SHP77 treated with DMSO at 0.1 percent for 48 hours (cell line): ENCODE data around the gene RIN3.
"Not testable (repeated sequence)": the region's sequence is repeated elsewhere in the genome, so short reads cannot be mapped to it uniquely, and the experiment has no call there.

Source experiments
- DNase-seq: peaks from one replicate; lab custom pipeline; 2025; lab: John Stamatoyannopoulos, UW

The RIN3 gene

DNA sequence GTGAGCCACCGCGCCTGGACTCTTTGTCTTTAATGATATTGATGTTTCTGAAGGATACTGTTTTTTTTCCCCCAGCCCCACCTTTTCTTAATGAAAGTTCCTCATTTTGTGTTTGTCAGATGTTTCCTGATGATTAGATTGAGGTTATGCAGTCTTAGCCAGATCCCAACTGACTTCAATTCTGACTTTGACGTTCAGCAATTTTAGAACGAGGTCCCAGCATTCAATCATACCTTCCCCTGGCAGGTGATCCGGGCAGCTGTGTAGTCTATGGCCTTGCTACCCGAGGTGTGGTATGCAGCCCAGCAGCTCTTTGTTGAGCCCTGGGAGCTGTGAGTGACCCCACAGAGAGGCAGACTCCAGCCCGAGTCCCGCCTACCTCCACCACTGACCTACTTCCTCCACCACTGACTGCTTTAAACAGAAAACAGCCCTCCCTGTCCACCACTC lies 152.1 kb downstream of the RIN3 start:
- DNase-seq: no peak

DNA sequence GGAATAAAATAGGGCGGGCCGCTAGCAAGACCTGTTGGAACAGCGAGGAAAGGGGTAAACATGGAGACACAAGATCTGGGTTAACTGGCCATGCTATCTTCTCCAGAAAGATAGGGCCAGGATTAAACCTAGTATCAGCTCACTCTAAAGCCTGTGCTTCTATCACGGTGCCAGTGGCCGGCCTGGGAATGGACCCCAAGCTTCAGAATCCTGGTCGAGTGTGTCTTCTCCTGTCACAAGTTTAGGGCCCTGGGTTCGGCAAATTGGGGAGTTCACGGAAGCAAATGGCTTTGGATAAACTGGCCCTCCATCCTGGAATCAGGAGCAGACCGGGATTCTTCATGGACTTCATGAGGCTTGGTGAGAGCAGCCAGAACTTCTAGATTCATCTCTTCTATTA lies 152.7 kb downstream of the RIN3 start:
- DNase-seq: no peak

DNA sequence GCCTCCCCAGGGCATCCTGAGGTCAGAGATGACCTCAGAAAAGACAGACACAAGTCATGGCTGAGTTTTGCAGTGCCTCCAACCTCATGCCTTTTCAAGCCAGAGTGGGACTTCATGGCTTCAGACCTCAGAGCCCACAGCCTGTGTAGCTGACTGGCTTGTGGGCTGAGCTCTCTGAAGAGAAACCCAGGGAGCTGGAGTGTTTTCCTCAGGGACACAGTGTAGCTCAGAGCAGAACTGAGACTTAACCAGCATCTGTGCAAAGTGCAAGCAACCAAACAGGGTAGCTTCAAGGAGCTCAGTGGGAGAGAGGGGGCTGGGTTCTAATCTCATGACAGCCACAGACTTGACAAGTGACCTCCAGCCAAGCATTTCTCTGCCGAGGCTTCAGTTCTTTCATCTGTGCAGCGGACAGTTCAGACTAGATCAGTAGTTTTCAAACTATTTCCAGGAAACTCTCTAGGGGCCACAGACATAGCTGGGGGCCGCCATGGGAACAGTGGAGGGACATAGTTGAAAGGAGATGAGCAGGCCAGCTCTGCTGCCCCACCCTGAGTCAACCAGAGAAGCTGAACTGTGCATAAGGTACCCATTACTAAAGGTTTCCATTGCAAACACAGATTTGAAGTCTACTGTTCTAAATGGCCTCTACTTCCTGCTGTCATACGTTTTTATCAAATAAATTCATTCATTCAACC lies 154.8 kb downstream of the RIN3 start:
- DNase-seq: no peak

DNA sequence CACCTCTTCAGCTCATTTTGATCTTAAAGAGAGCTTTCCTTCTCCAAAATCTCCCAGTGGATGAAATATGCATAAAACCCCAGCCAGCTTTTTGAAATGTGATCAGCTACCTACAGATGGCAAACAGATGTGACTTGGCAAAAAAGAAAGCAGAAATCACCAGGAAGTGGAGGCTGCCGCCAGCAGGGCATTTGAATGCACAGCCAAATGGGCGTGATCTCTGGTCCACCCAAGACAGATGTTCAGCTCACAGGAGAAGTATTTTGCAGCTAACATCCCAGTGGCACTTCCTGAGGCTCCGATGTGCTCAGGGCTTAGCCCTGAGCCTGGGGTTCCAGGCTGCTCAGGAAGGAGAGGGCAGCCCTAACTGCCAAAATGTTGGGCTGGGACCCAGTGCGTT lies 156.6 kb downstream of the RIN3 start:
- no peak for DNase-seq

DNA sequence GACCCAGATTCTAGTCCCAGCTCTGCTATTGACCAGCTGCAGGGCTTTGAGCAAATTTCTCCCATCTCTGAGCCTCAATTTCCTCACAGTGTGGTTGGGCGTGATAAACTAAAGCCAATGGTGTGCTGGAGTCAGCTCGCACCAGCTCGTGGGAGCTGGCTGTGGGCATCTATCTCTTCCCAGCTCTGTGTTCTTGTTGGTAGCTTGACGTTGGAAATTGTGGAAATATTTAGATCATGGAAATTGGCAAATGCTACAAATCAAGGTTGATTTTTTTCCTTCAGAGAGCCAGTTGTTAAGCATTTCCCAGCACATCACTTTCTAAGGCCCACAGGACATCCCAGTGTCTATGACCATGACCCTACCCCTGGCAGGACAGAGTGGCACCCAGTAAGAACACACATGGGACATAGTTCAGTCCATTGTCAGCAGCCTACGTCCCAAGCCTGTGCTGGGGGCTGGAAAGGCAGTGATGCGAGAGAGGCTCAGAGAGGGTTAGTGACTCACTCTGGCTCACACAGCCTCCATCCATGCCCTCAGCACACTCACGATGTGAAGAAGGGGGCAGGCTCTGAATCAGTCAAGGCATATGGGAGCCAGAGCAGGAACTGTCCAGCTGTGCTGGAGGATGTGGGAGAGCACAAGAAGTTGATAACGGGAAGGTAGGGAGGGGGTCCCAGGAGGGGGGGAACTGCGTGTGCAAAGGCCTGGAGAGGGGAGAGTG lies 157.2 kb downstream of the RIN3 start:
- DNase-seq: no peak

DNA sequence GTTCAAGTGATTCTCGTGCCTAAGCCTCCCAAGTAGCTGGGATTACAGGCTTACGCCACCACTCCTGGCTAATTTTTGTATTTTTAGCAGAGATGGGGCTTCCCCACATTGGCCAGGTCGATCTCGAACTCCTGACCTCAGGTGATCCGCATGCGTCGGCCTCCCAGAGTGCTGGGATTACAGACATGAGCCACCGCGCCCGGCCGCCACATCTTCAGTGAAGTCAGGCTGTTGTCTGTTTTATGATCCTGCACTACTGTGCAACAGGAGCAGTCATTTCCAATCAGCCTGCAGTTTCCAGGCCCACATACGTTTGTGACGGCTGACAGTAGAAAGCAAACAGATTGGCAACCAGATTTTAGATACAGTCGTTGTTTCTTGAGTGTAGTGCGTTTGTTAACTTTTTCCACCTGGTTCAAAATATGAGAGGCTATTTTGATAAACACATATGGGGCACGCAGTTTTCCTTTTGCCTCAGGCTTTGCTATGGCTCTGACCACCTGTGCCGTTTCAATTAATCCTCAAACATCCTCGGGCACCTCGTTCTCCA lies 160.1 kb downstream of the RIN3 start:
- DNase-seq: no peak

DNA sequence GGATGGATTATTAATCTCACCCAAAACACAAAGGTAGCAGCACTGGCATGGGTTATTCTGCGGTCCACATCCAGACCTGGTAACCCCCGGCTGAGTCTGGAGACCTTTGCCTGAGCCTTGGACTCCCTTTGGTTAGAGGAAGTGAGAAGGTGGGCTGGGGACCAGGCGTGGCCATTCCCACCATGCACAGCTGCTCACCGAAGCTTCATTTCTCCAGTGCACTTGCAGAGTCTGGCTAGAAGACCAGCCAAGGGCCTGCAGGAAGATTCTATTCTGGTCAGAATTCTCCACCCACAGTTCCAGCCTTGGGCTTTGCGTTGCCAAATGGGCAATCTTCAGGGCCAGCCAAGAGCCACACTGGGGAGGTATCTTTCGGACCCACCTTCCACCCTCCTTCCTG lies 161.8 kb downstream of the RIN3 start:
- no peak for DNase-seq

DNA sequence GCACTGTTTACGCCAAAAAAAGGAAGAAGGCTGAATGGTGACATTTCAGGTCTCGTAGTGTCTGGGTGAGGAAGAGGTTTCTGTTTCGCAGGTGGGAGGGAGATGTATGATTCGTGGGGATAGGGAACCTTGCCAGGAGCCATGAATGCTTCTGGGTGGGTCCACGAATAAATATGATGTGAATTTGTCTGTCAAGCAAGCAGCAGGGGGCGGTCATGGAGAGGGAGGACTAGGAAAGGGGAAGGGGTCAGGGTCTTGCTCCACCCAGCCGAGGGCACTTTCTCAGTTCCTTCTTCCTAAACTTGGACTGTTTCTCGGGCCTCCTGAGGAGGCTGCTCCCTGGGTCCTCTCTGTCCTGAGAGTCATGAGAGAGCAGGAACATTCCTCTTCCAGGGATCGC lies 162.4 kb downstream of the RIN3 start:
- DNase-seq: no peak

DNA sequence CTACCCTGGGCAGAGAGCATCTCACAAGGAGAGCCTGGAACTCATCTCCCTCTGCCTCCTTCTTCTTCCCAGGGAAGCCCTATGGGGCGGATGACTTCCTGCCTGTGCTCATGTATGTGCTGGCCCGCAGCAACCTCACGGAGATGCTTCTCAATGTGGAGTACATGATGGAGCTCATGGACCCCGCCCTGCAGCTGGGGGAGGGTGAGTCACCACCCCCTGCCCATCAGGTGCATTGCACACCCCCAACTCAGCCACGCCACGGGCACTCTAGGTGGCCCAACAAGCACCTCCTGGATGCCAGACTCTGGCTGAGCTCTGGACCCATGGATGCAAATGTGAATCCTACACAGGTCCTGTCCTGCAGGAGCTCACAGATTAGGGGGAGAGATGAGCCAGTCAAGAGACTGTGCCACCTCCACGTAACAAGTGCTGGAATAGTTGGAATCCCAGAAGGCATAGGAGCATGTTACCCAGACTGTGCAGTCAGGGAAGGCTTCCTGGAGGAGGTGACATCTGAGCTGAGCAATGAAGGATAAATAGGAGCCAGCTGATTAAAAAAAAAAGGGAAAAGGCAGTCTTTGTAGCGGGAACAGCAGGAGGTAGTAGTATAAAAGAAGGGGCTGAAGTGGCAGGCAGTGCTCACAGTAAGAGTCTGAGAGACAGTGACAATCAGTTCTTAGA lies 163.0 kb downstream of the RIN3 start:
- no peak for DNase-seq

DNA sequence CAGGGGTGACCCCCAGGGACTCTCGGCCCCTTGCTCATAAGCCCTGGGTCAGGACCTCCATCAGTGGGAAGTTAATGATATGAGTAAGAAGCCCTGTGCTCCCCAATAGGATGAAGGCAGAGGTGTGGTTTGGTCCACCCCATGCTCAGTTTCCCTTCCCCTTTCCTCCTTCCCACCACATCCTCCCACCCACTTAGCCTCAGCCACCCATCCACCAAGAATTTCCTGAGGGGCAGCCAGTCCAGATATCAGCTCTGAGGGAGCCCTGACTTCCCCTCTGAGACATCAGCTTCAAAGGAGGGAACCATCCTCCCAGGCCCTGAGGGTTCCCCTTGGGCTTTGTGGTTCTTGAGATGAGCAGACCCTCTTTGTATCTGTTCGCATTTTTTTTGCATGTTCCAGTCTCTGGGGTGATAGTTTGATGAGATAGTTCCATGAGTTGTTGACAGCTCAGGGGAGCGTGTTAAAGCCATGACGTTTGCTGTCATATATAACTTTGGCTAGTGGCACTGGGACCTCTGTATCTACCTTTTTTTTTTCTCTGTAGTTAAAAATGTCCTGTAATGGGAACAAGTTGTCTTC lies 163.6 kb downstream of the RIN3 start:
- no peak for DNase-seq

DNA sequence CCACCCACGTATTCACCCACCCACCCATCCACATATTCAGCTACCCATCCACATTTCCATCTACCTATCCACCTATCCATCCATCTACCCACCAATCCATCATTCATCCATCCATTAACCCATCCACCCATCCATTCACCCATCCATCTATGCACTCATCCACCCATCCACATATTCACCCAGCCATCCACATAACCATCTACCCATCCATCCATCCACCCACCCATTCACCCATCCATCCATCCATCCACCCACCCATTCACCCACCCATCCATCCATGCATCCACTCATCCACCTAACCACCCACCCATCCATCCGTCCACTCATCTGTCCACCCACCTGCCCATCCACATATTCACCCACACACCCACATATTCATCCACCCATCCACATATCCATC lies 164.4 kb downstream of the RIN3 start:
- DNase-seq: no peak

DNA sequence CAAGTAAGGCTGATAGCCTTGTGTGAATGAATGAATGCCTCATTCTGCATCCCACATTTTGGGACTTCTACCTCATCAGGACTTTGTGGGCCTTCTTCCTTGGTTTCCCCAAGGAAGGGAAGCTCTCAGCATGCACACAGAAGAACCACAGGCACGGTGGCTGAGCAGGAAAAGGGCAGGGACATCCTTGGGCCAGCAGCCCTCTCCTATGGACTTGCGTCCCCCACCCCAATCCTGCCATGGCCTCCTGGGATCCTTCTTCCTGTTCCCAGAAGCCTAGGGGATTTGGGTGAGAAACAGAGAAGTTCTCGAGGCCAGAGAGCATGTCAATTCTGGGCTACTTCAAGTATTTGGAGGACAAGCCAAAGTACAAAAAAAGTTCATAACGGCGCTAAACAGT lies 165.2 kb downstream of the RIN3 start:
- no peak for DNase-seq

DNA sequence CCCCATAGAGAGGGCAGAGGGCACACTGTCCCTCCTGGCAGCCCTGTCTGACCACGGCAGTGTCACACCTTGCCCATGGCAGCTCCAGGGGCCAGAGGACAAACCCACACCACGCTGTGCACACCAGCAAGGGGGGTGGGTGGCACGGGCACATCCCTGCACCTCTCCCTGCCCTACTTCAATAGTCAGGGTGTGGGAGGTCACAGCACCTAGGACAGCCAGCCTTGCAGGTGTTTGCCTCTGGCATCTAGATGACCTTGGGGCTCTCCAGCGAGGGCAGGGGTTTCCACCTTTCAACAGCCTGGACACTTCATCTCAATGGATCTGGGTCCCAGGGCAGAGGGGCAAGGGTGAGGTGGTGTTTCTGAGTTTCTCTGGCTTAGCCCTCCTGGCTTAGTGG lies 165.7 kb downstream of the RIN3 start:
- DNase-seq: no peak

DNA sequence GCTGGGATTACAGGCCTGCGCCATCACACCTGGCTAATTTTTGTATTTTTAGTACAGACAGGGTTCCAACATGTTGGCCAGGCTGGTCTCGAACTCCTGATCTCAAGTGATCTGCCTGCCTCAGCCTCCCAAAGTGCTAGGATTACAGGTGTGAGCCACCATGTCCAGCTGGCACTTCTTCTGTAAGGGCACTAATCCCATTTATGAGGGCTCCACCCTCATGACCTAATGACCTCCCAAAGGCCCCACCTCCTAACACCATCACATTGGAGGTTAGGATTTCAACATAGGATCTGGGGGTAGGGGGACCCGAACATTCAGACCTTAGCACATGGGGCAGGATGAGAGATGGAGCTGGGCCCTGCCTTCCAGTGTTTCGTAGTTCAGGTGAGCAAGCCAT lies 166.7 kb downstream of the RIN3 start:
- DNase-seq: not testable (repeated sequence)

DNA sequence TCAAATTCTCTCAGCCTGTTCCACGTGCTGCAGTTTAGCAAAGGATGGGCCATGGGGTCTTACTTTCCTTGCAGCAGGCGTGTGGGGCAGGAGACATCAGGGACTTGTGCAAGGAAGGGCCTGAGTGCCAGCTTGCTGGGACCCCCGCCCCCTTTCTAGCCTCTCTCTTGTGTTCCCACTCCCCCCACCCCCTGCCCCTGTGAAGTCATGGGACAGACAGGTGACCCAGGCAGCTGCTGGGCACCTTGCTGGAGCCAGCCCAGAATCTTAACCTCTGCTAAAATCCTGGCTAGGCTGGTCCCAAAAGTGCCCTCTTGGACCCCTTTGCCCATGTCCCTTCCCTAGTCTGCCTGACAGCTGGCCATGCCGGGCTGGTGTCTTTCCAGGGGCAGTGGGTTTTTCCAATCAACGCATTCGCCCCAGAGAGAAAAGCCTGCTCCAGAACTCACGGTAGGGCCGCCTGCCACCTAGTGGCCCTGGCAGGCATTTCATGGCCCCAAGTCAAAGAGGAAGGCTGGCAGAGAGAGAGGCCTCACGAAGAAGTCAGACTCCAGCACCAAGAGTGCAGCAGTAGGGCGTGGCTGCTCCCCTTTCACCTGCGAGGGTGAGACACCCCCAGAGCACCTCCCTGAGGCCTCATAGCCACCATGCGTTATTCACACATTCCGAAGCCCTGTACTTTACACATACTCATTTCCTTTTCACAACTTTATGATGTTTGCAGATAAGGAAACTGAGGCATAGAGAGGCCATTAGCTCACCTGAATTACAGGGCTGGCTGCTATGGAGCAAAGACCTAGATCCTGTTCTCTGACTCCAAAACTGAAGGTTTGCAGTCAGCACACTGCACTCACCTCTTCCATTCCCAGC lies 167.4 kb downstream of the RIN3 start:
- DNase-seq: no peak

DNA sequence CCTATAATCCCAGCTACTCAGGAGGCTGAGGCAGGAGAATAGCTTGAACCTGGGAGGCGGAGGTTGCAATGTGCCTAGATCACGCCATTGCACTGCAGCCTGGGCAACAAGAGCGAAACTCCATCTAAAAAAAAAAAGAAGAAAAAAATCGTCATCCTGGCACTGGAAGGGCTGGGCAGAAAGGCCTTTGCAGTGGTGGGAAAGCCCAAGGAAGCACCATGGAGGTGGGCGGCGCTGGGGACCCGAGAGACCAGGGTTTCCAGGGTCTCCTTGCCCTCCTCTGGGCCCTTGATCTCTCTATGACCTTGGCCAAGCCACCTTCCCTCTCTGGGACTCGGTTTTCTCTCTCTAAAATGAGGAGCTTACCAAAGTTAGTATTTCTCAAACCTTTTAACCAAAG lies 169.5 kb downstream of the RIN3 start:
- no peak for DNase-seq

DNA sequence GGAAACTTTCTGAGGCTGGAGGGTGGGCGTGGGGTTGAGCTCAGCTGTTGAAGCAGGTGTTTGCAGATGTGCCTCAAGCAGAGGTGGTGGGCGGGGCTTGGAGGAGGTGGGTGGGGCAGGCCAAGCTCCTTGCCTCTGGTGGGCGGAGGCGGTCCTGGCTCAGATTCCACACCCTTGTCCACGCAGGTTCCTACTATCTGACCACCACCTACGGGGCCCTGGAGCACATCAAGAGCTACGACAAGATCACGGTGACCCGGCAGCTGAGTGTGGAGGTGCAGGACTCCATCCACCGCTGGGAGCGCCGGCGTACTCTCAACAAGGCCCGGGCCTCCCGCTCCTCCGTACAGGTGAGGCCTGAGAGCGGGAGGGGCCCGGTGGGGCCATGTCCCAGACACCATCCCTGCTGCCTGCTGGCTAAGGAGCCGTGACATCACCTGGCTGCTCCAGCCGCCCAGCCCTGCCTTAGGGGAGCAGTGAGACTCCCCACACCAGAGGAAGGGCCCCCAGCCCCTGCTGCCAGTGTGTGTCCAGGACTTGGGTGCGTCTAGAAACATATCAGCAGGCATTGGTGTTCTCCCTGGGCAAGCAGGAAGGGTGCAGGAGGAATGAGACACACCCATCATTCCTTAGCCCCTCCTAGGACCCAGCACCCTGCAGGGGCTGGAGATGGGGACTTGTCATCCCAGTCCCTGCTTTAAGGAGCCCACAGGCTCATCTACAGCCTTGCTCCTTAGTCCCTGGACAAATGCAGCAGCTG lies 171.4 kb downstream of the RIN3 start:
- DNase-seq: no peak

DNA sequence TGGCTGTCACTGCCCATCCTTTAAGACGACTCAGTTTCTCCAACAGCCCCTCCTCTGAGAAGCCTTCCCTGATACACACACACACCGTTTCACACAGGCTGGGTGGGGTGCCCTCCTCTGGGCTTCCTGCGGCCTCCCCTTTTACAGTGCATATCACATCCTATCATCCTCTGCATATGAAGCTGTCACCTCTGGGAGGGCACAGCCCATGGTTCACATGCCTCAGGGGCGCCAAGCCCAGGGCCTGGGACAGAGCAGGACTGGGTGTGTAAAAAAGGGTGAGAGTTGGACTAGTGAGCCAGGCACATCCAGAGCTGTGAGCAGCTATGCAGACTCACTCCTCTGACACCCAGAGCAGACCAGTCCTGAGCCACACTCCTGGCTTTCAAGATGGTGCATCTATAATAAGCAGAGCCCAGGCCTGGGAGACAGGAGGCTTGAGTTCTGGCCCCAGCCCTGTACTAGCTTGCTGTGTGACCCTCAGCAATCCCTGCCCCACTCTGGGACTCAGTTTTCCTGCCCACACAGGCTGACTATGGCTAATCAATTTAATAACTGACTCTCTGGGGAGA lies 172.3 kb downstream of the RIN3 start:
- DNase-seq: no peak

DNA sequence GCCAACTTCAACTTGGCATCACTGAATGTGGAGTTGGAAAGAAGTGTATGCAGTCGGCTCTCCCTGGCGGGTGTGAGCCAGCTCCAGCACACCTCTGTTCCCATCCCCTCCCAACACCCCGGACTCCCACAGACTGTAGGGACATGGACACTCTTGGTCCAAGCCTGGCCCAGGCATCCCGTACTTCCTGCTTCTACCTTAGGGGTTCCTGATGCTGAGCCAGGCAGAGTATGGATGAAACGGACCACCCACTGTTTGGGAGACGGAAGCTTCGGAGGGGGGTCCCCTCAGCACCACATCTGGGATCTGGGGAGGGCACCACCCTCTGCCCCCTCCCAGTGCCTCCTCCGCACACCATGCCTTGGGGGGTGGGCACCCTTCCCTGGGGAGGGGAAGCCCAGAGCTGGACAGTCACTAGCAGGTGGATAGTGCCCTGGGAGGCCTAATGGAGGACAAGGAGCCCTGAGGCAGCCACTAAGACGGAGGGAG lies 172.9 kb downstream of the RIN3 start:
- no peak for DNase-seq

DNA sequence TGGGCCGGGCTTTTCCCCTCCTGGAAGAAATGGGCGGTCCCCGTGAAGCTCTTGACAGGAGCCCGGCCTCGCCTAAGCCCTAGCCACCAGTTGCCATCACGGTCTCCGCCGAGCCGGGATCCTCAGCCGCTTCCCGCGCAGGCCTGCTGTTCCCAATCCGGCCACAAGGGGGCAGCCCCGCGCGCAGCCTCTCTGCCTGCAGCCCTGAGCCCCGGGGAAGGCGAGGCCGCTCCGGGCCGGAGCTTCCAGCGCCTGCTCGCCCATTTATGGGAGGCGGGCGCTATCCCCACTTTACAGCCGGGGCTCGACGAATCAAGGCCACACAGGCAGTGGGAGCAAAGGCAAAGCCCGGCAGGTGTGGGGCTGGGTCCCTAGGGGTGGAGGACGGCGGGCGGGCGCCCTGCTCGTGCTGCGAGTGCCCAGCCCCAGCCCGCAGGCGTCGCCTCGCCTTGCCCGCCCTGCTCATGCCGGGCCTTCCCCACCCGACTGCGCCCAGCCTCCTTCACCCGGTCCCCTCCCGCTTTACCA lies 173.4 kb downstream of the RIN3 start:
- DNase-seq: no peak
